Fibroblast of pulmonary artery (primary cell): ENCODE data around the gene CHMP3.

Source experiments
- DNase-seq: peaks from one replicate; pipeline ENCODE4 v3.0.0-alpha.2; 2010; ENCODE audit warnings: low read depth
- H3K4me3 ChIP-seq: replicated peaks from 2 replicates; pipeline ENCODE4 v1.5.1; 2011; ENCODE audit warnings: low read depth, mild to moderate bottlenecking, control low read depth, low read length, moderate library complexity
- TF ChIP-seq, protein P1 (sequence below): IDR thresholded peaks from 2 replicates; pipeline ENCODE4 v1.5.1; 2011; ENCODE audit warnings: mild to moderate bottlenecking, control low read depth, low read length, inconsistent platforms; ENCODE audit errors: missing control alignments

The CHMP3 gene

DNA sequence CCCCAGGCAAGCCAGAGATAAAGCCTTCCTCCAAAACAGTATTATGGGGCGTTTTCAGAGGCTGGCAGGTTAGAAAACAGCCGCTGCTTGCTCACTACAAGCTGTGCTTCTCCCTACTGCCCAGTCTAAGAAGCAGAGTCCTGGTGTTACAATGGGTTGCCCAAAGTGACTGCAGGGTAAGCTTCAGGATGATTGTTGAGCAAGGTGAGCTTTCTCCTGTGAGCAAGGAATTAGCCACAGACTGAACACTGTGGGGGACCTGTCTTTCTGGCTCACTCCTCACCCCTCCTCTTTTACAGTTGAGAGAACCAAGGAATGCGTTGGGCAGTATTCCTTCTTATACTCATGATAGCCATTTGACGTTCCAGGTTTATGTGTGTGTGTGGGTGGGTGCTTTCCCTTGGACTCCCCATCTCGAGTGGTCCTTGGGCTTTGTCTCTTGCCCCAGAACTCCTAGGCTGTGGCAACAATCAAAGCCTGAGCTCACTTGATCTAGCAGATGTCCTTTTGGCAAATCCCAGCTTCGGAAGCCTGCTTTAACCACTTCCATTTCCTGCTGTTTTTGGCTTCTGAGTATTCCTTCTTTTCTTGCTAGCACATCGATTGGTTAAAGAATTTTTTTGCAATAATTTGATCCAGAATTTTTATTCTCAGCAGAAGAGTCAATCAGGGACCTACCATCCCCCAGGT lies 74.5 kb downstream of the CHMP3 start:
- H3K4me3 ChIP-seq, result no peak overlapping the region
- DNase-seq, result no peak
- TF ChIP-seq, protein P1, sequence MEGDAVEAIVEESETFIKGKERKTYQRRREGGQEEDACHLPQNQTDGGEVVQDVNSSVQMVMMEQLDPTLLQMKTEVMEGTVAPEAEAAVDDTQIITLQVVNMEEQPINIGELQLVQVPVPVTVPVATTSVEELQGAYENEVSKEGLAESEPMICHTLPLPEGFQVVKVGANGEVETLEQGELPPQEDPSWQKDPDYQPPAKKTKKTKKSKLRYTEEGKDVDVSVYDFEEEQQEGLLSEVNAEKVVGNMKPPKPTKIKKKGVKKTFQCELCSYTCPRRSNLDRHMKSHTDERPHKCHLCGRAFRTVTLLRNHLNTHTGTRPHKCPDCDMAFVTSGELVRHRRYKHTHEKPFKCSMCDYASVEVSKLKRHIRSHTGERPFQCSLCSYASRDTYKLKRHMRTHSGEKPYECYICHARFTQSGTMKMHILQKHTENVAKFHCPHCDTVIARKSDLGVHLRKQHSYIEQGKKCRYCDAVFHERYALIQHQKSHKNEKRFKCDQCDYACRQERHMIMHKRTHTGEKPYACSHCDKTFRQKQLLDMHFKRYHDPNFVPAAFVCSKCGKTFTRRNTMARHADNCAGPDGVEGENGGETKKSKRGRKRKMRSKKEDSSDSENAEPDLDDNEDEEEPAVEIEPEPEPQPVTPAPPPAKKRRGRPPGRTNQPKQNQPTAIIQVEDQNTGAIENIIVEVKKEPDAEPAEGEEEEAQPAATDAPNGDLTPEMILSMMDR, result no peak

DNA sequence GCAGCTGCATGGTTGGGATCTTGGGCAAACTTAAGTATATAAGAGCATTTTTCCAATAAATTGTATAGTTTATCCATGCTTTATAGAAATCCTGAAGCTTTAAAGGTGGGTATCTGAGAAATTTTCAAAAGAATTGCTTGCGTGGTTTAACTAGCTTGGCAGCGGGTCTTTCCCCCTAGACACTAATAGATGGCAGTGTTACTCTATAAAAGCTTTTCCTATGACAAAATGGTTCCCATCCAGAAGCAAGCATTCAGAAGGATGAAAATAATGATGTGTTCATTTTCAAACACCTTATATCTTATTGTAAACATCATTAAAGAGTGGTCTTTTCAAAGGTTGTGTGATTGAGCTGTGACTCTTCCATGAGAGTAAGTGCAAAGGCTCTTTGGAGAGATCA lies 76.2 kb downstream of the CHMP3 start:
- TF ChIP-seq, protein P1, result no peak
- H3K4me3 ChIP-seq, result no peak overlapping the region
- no peak for DNase-seq

DNA sequence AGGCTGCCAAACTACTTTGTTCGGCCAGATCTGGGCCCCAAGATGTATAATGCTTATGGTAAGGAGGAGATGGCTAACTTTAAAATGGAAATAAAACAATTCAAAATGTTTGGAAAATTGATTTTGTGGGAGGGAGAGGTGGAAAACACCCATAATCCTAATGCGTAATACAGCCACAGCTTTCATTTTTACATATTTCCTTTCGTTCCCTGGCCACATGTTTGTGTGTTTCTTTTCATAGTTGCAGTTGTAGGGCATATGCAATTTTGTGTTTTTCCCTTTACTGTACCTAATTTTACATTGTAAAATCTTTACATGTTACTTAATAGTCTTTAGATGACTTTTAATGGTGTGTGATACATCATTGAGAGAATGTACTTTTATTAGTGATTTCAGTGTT lies 77.4 kb downstream of the CHMP3 start:
- TF ChIP-seq, protein P1, result no peak
- H3K4me3 ChIP-seq, result no peak overlapping the region
- DNase-seq, result no peak

DNA sequence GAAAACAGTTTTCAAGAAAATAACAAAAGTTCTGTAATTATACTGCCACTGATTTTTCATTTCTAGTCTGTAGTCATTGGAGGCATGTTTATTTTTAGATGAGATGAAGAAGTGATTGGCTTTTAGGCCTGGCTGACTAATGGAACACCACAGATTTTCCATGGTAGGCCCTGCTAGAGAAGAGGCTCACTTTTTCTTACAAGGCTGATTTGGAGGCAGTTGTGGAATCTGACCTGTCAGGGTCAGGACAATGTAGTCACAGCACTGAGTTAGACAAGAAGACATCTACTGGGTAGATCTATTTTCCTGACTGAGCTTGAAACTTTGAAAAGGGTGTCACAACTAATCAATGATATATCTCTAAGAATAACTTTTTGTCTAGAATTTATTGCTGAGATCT lies 78.1 kb downstream of the CHMP3 start:
- no peak for DNase-seq
- no peak overlapping the region for H3K4me3 ChIP-seq
- TF ChIP-seq, protein P1, result no peak

DNA sequence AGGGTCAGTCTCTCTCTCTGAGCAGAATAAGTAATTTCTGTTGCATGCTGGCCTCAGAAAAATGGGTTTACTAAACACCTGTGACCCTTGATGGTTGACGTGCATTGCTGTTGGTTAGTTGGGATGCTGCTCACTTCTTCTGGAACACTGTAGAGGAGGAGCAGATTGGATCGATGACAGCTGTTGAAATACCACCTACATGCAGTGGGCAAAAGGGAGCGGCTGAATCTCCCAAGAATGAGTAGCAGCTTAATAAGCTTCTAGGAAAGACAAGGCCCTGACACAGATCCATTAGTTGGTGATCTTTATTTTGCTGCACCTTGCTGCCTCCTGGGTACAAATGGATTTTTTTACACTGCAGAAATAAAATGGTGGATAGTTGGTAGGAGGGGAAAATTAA lies 78.9 kb downstream of the CHMP3 start:
- TF ChIP-seq, protein P1, result no peak
- H3K4me3 ChIP-seq, result no peak overlapping the region
- DNase-seq, result no peak

DNA sequence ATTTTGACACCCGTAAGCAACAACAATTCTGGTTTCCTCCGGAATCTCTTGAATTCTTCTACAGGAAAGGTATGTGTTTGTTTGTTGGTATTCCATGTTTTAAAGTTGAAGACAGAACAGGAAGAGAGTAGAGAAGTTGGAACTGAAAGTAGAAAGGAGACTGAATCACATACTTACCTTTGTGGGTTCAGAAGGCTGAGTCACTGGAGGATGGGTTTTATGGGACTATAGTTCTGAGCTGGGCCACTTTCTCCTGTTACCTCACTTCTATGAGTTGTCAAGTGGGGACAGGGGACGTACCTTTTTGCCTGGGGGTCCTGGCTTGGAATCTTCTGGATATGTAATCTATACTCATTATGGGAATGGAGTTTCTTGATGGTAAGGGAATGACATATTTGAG lies 81.2 kb downstream of the CHMP3 start:
- no peak for DNase-seq
- TF ChIP-seq, protein P1, result no peak
- no peak overlapping the region for H3K4me3 ChIP-seq

DNA sequence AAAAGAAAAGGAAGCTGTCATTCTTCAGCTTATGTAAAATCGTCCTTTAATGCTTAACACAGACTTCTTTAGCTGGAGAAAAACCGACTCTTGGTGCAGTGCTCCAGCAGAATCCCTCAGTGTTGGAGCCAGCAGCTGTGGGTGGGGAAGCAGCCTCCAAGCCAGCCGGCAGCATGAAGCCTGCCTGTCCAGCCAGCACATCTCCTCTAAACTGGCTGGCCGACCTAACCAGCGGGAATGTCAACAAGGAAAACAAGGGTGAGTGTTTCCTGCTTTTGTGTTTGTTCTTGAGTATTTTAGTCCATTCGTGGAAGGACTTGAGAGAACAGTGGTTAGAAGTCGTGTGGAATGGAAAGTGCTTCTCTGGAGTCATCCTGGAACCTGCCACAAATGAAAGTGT lies 83.1 kb downstream of the CHMP3 start:
- TF ChIP-seq, protein P1, result no peak
- H3K4me3 ChIP-seq, result no peak overlapping the region
- no peak for DNase-seq
